ENCODE results near the gene DCP1A.
"Not testable (repeated sequence)": the region's sequence is repeated elsewhere in the genome, so short reads cannot be mapped to it uniquely, and the experiment has no call there.

Gene DCP1A

GRCh38 chr3:53328746-53329145 is 18.6 kb downstream of the DCP1A start:
- DNase-seq (ENCODE audit: low spot score), result no peak

- peak; percentile 19 for DNase-seq (ENCODE audit: low spot score)
Observed at GRCh38 chr3:53327986-53328385, 19.4 kb downstream of the DCP1A start.

GRCh38 chr3:53324105-53324504 is 23.2 kb downstream of the DCP1A start:
- DNase-seq (ENCODE audit: low spot score), result no peak

- DNase-seq (ENCODE audit: low spot score), result no peak
Observed at GRCh38 chr3:53320697-53321096, 26.6 kb downstream of the DCP1A start.

- DNase-seq (ENCODE audit: low spot score), result peak; percentile 47
Observed at GRCh38 chr3:53318522-53318921, 28.8 kb downstream of the DCP1A start.

- no peak for DNase-seq (ENCODE audit: low spot score)
Observed at GRCh38 chr3:53312832-53313231, 34.5 kb downstream of the DCP1A start.

GRCh38 chr3:53311882-53312281 is 35.5 kb downstream of the DCP1A start:
- DNase-seq (ENCODE audit: low spot score), result no peak

GRCh38 chr3:53303957-53304356 is 43.4 kb downstream of the DCP1A start:
- DNase-seq (ENCODE audit: low spot score), result no peak

- DNase-seq (ENCODE audit: low spot score), result no peak
Observed at GRCh38 chr3:53303549-53303948, 43.8 kb downstream of the DCP1A start.

- DNase-seq (ENCODE audit: low spot score), result peak; percentile 3
Observed at GRCh38 chr3:53300826-53301225, 46.5 kb downstream of the DCP1A start.

- DNase-seq (ENCODE audit: low spot score), result peak; percentile 59
Observed at GRCh38 chr3:53299611-53300023, 47.7 kb downstream of the DCP1A start.

GRCh38 chr3:53295410-53295809 is 51.9 kb downstream of the DCP1A start:
- DNase-seq (ENCODE audit: low spot score), result no peak

GRCh38 chr3:53293867-53294266 is 53.5 kb downstream of the DCP1A start:
- DNase-seq (ENCODE audit: low spot score), result no peak

GRCh38 chr3:53288214-53288613 is 59.1 kb downstream of the DCP1A start:
- DNase-seq (ENCODE audit: low spot score), result no peak

- DNase-seq (ENCODE audit: low spot score), result no peak
Observed at GRCh38 chr3:53287131-53287629, 60.2 kb downstream of the DCP1A start.

GRCh38 chr3:53286727-53287126 is 60.6 kb downstream of the DCP1A start:
- DNase-seq (ENCODE audit: low spot score), result no peak

- DNase-seq (ENCODE audit: low spot score), result no peak
Observed at GRCh38 chr3:53282581-53282980, 64.8 kb downstream of the DCP1A start.

- DNase-seq (ENCODE audit: low spot score), result no peak
Observed at GRCh38 chr3:53278667-53279066, 68.7 kb downstream of the DCP1A start.

GRCh38 chr3:53274938-53275605 is 72.3 kb downstream of the DCP1A start:
- no peak for DNase-seq (ENCODE audit: low spot score)

GRCh38 chr3:53273146-53273670 is 74.1 kb downstream of the DCP1A start:
- no peak for DNase-seq (ENCODE audit: low spot score)

GRCh38 chr3:53269888-53270880 is 77.2 kb downstream of the DCP1A start:
- DNase-seq (ENCODE audit: low spot score), result peak; percentile 99

- not testable (repeated sequence) for DNase-seq (ENCODE audit: low spot score)
Observed at GRCh38 chr3:53269193-53269592, 78.2 kb downstream of the DCP1A start.

GRCh38 chr3:53267766-53268165 is 79.6 kb downstream of the DCP1A start:
- no peak for DNase-seq (ENCODE audit: low spot score)

Data from kidney tubule cell (primary cell).